Heart left ventricle (tissue), 16 donors: ENCODE measurements around the gene LMF2. TPM values are rescaled to one million over a fixed set of nuclear protein-coding genes. Genes with fewer than 3 reads are reported as not detected.
A peak's percentile ranks its signal among the peaks of the same experiment; 100 is the strongest.

ENCODE experiments used
- ATAC-seq, 4 donors: fragments of 200-7000 bp; cut with Tn5 transposase; one replicate each; pipeline ENCODE4 v1.9.1; 2020 to 2022; ENCODE audit warnings: moderate library complexity in 4 of 4, mild to moderate bottlenecking in 3 of 4, moderate number of reproducible peaks in 1 of 4
- DNase-seq, 5 donors: peaks; one replicate each; pipeline ENCODE4 v3.0.0-alpha.2; 2020
- H3K27ac ChIP-seq, 12 donors: fragments of 200-600 bp; sonication (generic) in 4 of 12; one replicate each; pipeline versions ENCODE4 v1.5.0 to v1.8.0; 2016 to 2022; ENCODE audit warnings: mild to moderate bottlenecking in 2 of 12
- H3K27me3 ChIP-seq, 9 donors: fragments of 200-600 bp; sonication (generic) in 2 of 9; one replicate each; pipeline versions ENCODE4 v1.5.1 to v1.8.0; 2016 to 2022; ENCODE audit warnings: mild to moderate bottlenecking in 3 of 9
- H3K36me3 ChIP-seq, 9 donors: fragments of 200-600 bp; sonication (generic) in 2 of 9; one replicate each; pipeline versions ENCODE4 v1.5.0 to v1.8.0; 2018 to 2022; ENCODE audit warnings: mild to moderate bottlenecking in 2 of 9
- H3K4me1 ChIP-seq, 12 donors: fragments of 200-600 bp; sonication (generic) in 4 of 12; one replicate each; pipeline versions ENCODE4 v1.5.0 to v1.8.0; 2016 to 2022; ENCODE audit warnings: mild to moderate bottlenecking in 3 of 12
- H3K4me3 ChIP-seq, 12 donors: fragments of 200-600 bp; sonication (generic) in 4 of 12; one replicate each; pipeline versions ENCODE4 v1.5.0 to v1.8.0; 2017 to 2022; ENCODE audit warnings: mild to moderate bottlenecking in 9 of 12, moderate library complexity in 4 of 12
- H3K9me3 ChIP-seq, 12 donors: fragments of 200-600 bp; sonication (generic) in 4 of 12; one replicate each; pipeline versions ENCODE4 v1.5.0 to v1.8.0; 2016 to 2022; ENCODE audit warnings: mild to moderate bottlenecking in 1 of 12
- CTCF ChIP-seq, 12 donors: fragments of 200-600 bp; sonication (generic) in 4 of 12; IDR thresholded peaks; one replicate each; pipeline versions ENCODE4 v1.5.0 to v1.8.0; 2018 to 2022; ENCODE audit warnings: antibody characterized with exemption in 12 of 12, mild to moderate bottlenecking in 5 of 12
- POLR2A ChIP-seq, 2 donors: fragments of 450-650 bp; IDR thresholded peaks; one replicate each; pipeline ENCODE4 v1.6.1; 2017; ENCODE audit warnings: antibody characterized with exemption in 2 of 2, mild to moderate bottlenecking in 2 of 2, moderate library complexity in 2 of 2
- WGBS, 4 donors: extraction: QIAGEN DNeasy Blood & Tissue Kit in 2 of 4; methylation state at CpG; one replicate each; pipeline versions ENCODE4 v1.1.5 to v1.1.7; 2013 to 2018; 5-methylcytosine and 5-hydroxymethylcytosine counted together
- intact Hi-C, 10 donors: fragments of 100-400 bp; cut with DNase I; formaldehyde crosslinking; loops; one replicate each; pipeline versions ENCODE4 v1.11.1 to v1.14.2; 2022
- polyA plus RNA-seq, 2 donors: library from polyadenylated mRNA; stranded (reverse); fragments of 200-250 nt; gene quantifications; one replicate each; pipeline ENCODE4 v1.2.3, GENCODE V29; 2013
- total RNA-seq, 9 donors: library from RNA; depleted of rRNA in 2 of 9; stranded (reverse); fragments of >200 nt in 2 of 9; fragmentation: NEBNext Ultra II Directional in 3 of 9; extraction: Animal tissue kit (Norgen Biotek cat#: 25700) in 3 of 9; gene quantifications; one replicate each; pipeline versions ENCODE4 v1.1.0 to v1.2.4, GENCODE V29; 2016 to 2023
- donor health status: ischemic (EF 13 %, LVEDD 7.1; RV severe dilation, severe dysfunction).
- donor health status: healthy with polysubstance abuse.
- donor health status: DM: no; HTN: yes; CAD: no.
- donor health status: DM: no; HTN: no; CAD: no.
- donor health status: ischemic (EF 25% LVEDD 6.9; RV normal size, moderate dysfunction).
- donor health status: ischemic (EF 25% LVEDD 5.7; RV mildly dilated, moderate dysfunction).
- donor health status: healthy.
- donor health status: DM: yes; HTN: yes; CAD: no.
- donor health status: ischemic (EF 35%, LVEDD 5.7; RV mildly dilated, moderate dysfunction).
- donor health status: nonischemic (EF 11% LVEDD 7.7; RV severe dilation, severe dysfunction).
- donor health status: DM: yes; HTN: yes; CAD: no.
- donor health status: PGD.
- donor health status: ischemic (EF 29% LVEDD 5.4; RV normal size, mild dysfunction).
- donor health status: nonischemic (EF 23%, LVEDD 6.1; RV moderate dilation, normal function).

The LMF2 gene
- total and polyA plus RNA-seq, 11 donors: 20.9 to 46.5 (median 32.1) TPM

- Histone ChIP-seq H3K27me3 (peaks cover 0 to 55% (median 6%) of the 10 kb centered on the region in 9 donors), H3K27ac (peak within 1 kb of the TSS; percentile 78 to 98 (median 94)), H3K36me3 (peaks cover 0 to 19% (median 0%) of the 10 kb centered on the region in 9 donors), H3K4me3 (peak within 1 kb of the TSS; percentile 48 to 89 (median 72)), H3K9me3 (no peaks in the 10 kb centered on the region), H3K4me1 (peaks cover 0 to 65% (median 33%) of the 10 kb centered on the region in 12 donors)
- TF ChIP-seq POLR2A (IDR thresholded peaks at IDR 0.05) (peak in 1 of 2 donors; percentile 68), CTCF (IDR thresholded peaks at IDR 0.05) (no peak)
- ATAC-seq: peak in 3 of 4 donors; percentile 36 to 47 (median 45)
- 0 to 2% (median 1%) methylated on average over 12 to 92 of the region's 92 CpGs for WGBS, 4 donors
- peak; percentile 84 to 94 (median 89) for DNase-seq
- intact Hi-C loops: loop anchor here in 3 of 10 donors (1.0 to 10.0 kb wide), 4 partner anchors 32 to 285 kb away; partner anchors contain the start of genes SYCE3 (in 1 of the 3) and TUBGCP6 (in 1 of the 3)
Measured at GRCh38 chr22:50529897-50530579, 22.5 kb upstream of the LMF2 start, which contains the start of gene TYMP. TSS of gene TYMP (minus strand) at chr22:50530012. CDS start at chr22:50529709, 303 bp downstream.

GRCh38 chr22:50529416-50529896, 22.0 kb upstream of the LMF2 start:
- 3 to 16% (median 9%) methylated on average over 23 to 50 of the region's 50 CpGs for WGBS, 4 donors
- TF ChIP-seq POLR2A (IDR thresholded peaks at IDR 0.05) (no peak), CTCF (IDR thresholded peaks at IDR 0.05) (no peak)
- Histone ChIP-seq H3K9me3 (no peaks in the 10 kb centered on the region), H3K4me1 (peaks cover 0 to 71% (median 39%) of the 10 kb centered on the region in 12 donors), H3K27me3 (peaks cover 0 to 51% (median 5%) of the 10 kb centered on the region in 9 donors), H3K36me3 (peaks cover 0 to 24% (median 0%) of the 10 kb centered on the region in 9 donors), H3K4me3 (peak overlapping the region; percentile 48 to 89 (median 72)), H3K27ac (peak overlapping the region; percentile 78 to 98 (median 94))
- DNase-seq (peak in 1 of 5 donors; percentile 66), ATAC-seq (no peak)
- intact Hi-C loops: loop anchor here in 3 of 10 donors (1.0 to 10.0 kb wide), 4 partner anchors 33 to 285 kb away; partner anchors contain the start of genes SYCE3 (in 1 of the 3) and TUBGCP6 (in 1 of the 3)

DNA sequence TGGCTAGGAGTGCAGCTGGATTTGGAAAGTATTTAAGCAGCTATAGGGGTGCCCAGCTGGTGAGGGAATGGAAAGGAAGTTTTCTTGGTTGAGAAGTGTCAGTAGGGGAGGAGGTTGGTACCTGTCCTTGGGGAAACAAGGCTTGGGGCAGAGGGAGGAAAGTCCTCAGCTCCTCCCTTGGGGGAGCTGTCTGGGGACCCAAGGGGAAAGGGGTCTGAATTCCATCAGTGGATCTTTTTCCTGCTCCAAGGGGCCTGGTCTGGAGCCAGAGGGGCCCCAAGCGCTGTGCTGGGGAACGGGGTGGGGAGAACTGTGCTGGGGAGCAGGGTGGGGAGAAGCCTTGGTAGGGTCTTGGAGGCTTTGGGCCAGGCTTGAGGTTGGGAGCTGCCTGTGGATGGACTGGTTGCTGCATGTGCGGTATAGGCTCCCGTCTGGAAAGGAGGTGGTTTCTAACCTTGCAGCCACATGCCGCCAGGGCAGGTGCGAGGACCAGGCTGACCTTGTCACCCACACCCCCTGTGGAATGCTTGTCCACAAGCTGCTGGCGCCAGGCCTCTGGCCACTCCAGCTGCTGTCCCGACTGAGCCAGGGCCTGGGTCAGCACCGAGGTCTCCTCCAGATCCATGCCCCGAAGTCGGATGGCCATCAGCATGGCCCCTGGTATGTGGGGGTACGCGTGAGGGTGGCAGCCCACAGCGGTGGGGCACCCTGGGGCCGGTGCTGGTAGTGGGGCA, 21.3 kb upstream of the LMF2 start:
- DNase-seq: peak in 2 of 5 donors; percentile 44 to 62
- peak overlapping the region; percentile 78 to 98 (median 94) for H3K27ac ChIP-seq
- 59 to 64% (median 62%) methylated on average over 7 to 15 of the region's 15 CpGs for WGBS, 4 donors
- peak overlapping the region; percentile 48 to 89 (median 72) for H3K4me3 ChIP-seq
- ATAC-seq: no peak
- peaks cover 0 to 45% (median 4%) of the 10 kb centered on the region in 9 donors for H3K27me3 ChIP-seq
- peaks cover 0 to 31% (median 2%) of the 10 kb centered on the region in 9 donors for H3K36me3 ChIP-seq
- no peaks in the 10 kb centered on the region for H3K9me3 ChIP-seq
- TF ChIP-seq CTCF (IDR thresholded peaks at IDR 0.05): no peak
- no peak for TF ChIP-seq POLR2A (IDR thresholded peaks at IDR 0.05)
- H3K4me1 ChIP-seq: peaks cover 0 to 77% (median 44%) of the 10 kb centered on the region in 12 donors
- intact Hi-C loops: loop anchor here in 3 of 10 donors (1.0 to 10.0 kb wide), 4 partner anchors 33 to 284 kb away; partner anchors contain the start of genes SYCE3 (in 1 of the 3) and TUBGCP6 (in 1 of the 3)
